Colonic mucosa (tissue), 4 donors: ENCODE measurements around the gene CAMK1. TPM values are rescaled to one million over a fixed set of nuclear protein-coding genes. Genes with fewer than 3 reads are reported as not detected.

ENCODE experiments used
- DNase-seq: peaks from one replicate; pipeline ENCODE4 v3.0.0-alpha.2; 2020
- H3K27ac ChIP-seq: fragments of 200-600 bp; one replicate; pipeline ENCODE4 v1.8.0; 2021
- H3K27me3 ChIP-seq: fragments of 200-600 bp; one replicate; pipeline ENCODE4 v1.8.0; 2021
- H3K36me3 ChIP-seq: fragments of 200-600 bp; one replicate; pipeline ENCODE4 v1.8.0; 2021
- H3K4me1 ChIP-seq: fragments of 200-600 bp; one replicate; pipeline ENCODE4 v1.8.0; 2021; ENCODE audit warnings: mild to moderate bottlenecking
- H3K4me3 ChIP-seq: fragments of 200-600 bp; one replicate; pipeline ENCODE4 v1.8.0; 2021
- H3K9ac ChIP-seq, 2 donors: one replicate each; pipeline ENCODE4 v1.7.0; 2013; ENCODE audit warnings: control low read depth in 2 of 2, low read depth in 2 of 2, low read length in 2 of 2
- H3K9me3 ChIP-seq: fragments of 200-600 bp; one replicate; pipeline ENCODE4 v1.8.0; 2021
- intact Hi-C: fragments of 100-400 bp; cut with DNase I; formaldehyde crosslinking; loops from one replicate; pipeline ENCODE4 v1.14.1; 2022
- total RNA-seq, 2 donors: library from RNA; stranded (reverse); fragmentation: NEBNext Ultra II Directional in 1 of 2; extraction: Animal tissue kit (Norgen Biotek cat#: 25700) in 1 of 2; gene quantifications; one replicate each; pipeline ENCODE4 v1.2.1, GENCODE V29; 2021
- TF ChIP-seq, protein P1 (sequence below): fragments of 200-600 bp; IDR thresholded peaks from one replicate; pipeline ENCODE4 v1.8.0; 2022; ENCODE audit warnings: antibody characterized with exemption, mild to moderate bottlenecking
- donor health status: healthy.
- donor health status: DM: no; HTN: no; CAD: no.
- donor health status: DM: no; HTN: no; CAD: no.

Gene CAMK1
- total RNA-seq, 2 donors from 2014 or later, result 7.8 to 16.5 TPM

DNA sequence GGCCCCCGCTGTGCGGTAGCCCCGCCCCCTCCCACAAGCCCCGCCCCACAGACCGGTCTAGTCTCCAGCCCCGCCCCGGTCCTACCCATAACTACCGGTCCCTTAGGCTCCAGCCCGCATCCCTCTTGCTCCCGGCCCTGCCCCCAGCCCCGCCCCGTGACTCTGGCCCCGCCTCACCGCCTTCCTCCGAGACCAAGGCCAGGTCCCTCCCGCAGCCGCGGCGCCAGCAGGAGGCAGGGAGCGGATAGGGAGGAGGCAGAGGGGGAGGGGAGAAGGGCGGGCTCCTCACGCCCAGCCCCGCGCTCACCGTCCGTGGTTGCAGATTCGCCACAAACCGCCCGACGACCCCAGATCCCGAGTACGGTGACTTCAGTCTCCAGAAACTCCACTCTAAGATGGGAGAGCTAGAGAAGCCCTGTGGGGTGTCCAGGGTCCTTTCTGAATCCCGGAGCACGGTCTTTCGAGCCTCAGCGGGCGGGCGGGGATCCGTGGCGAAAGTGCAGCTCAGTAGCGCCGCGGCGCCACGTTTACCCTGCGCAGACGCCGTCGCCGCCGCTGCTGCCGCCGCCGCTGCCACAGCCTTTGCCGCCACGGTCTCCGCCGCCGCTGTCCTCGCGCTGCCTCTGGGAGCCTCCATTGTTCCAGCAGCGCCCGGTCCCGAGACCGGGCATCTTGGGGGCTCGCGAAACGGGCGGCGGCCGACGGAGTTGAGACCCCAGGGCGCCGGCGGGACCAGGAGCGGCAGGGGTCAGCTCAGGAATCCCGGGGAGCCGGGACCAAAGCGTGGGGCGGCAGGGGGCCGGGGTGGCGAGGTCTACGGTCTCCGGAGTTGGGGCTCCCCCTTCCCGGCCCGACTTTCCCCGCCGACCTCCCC is 38.3 kb downstream of the CAMK1 start, which contains the start of gene BRPF1:
Gene BRPF1, plus strand, starts transcription at position 530 of the 874 bp plus-strand sequence. CDS start 2,406 bp downstream, outside the sequence.
- H3K4me1 ChIP-seq, result peaks cover 17% of the 10 kb centered on the region
- H3K9ac ChIP-seq, result peak within 1 kb of the TSS; percentile 51 to 80
- intact Hi-C loops, result no loop called here
- peak within 1 kb of the TSS; percentile 95 for H3K27ac ChIP-seq
- H3K4me3 ChIP-seq, result peak within 1 kb of the TSS; percentile 100
- TF ChIP-seq, protein P1, sequence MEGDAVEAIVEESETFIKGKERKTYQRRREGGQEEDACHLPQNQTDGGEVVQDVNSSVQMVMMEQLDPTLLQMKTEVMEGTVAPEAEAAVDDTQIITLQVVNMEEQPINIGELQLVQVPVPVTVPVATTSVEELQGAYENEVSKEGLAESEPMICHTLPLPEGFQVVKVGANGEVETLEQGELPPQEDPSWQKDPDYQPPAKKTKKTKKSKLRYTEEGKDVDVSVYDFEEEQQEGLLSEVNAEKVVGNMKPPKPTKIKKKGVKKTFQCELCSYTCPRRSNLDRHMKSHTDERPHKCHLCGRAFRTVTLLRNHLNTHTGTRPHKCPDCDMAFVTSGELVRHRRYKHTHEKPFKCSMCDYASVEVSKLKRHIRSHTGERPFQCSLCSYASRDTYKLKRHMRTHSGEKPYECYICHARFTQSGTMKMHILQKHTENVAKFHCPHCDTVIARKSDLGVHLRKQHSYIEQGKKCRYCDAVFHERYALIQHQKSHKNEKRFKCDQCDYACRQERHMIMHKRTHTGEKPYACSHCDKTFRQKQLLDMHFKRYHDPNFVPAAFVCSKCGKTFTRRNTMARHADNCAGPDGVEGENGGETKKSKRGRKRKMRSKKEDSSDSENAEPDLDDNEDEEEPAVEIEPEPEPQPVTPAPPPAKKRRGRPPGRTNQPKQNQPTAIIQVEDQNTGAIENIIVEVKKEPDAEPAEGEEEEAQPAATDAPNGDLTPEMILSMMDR, result no peak
- DNase-seq, result peak; percentile 100
- H3K27me3 ChIP-seq, result no peaks in the 10 kb centered on the region
- H3K9me3 ChIP-seq, result no peaks in the 10 kb centered on the region
- H3K36me3 ChIP-seq, result no peaks in the 10 kb centered on the region

DNA sequence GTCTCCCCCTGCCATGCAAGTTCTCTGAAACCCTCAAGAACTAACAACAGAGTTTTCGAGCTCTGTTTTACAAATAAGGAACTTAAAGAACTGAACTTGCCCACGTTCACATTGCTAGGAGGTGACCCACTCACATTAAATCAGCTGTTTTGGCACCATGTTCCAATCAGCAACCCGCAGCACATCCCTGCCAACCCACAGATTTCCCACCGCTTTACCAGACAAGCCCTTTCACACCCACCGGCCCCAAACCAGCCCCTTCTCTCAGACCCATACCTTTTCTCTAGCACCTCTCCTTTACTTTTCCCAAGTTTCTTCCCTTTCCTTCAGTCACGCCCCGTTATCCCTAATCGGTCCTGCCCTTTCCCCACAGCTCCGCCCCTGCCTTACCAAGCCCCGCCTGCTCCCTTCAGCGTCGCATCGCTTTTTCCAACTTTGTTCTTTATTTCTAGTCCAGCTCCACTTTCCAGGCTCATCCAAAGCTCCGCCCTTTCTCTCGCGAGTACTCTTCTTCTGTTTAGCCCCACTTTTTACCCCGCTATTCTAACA is 39.0 kb downstream of the CAMK1 start:
- H3K9me3 ChIP-seq, result no peaks in the 10 kb centered on the region
- DNase-seq, result no peak
- TF ChIP-seq, protein P1, result no peak
- H3K36me3 ChIP-seq, result no peaks in the 10 kb centered on the region
- peak overlapping the region; percentile 95 for H3K27ac ChIP-seq
- peaks cover 17% of the 10 kb centered on the region for H3K4me1 ChIP-seq
- peak overlapping the region in 1 of 2 donors; percentile 51 for H3K9ac ChIP-seq
- H3K4me3 ChIP-seq, result peak overlapping the region; percentile 100
- H3K27me3 ChIP-seq, result no peaks in the 10 kb centered on the region
- intact Hi-C loops, result no loop called here

DNA sequence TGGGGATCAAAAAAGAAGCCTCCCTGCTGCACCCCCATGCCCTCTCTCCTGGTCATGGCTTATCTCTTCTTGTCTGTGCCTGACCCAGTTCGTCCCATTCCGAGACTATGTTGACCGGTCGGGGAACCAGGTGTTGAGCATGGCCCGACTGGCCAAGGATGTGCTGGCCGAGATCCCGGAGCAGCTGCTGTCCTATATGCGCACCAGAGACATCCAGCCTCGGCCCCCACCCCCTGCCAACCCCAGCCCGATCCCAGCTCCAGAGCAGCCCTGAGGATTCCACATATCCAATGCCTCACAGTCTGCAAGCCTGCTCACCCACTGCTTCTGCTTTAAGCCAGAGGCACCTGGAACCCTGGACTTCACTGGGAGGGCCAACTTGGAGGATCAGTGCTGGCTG is 40.3 kb downstream of the CAMK1 start:
- Histone ChIP-seq H3K9me3 (no peaks in the 10 kb centered on the region), H3K4me1 (peaks cover 17% of the 10 kb centered on the region), H3K27me3 (no peaks in the 10 kb centered on the region), H3K4me3 (no peak overlapping the region), H3K36me3 (no peaks in the 10 kb centered on the region), H3K27ac (no peak overlapping the region), H3K9ac (no peak overlapping the region)
- DNase-seq, result no peak
- TF ChIP-seq, protein P1, result no peak
- intact Hi-C loops, result no loop called here

DNA sequence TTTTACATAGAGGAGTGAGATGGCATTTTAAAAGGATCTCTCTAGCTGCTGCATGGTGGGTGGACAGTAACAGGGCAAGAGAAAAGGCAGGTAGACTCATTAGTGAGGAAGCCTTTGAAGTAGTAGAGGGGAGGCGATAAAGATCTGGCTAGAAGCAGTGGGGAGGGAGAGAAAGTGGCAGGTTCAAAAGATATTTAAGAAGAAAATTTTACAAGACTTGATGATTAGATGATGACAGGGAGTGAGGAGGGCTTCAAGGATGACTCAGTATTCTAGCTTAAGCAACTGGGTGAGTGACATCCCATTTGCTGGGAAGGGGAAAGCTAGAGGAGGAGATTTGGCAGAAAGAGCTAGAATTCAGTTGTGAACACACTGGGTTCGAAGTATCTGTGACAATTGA is 42.0 kb downstream of the CAMK1 start:
- DNase-seq, result no peak
- H3K9ac ChIP-seq, result no peak overlapping the region
- intact Hi-C loops, result no loop called here
- no peak overlapping the region for H3K4me3 ChIP-seq
- no peaks in the 10 kb centered on the region for H3K36me3 ChIP-seq
- TF ChIP-seq, protein P1, result no peak
- H3K27ac ChIP-seq, result no peak overlapping the region
- no peaks in the 10 kb centered on the region for H3K9me3 ChIP-seq
- peaks cover 10% of the 10 kb centered on the region for H3K4me1 ChIP-seq
- no peaks in the 10 kb centered on the region for H3K27me3 ChIP-seq

DNA sequence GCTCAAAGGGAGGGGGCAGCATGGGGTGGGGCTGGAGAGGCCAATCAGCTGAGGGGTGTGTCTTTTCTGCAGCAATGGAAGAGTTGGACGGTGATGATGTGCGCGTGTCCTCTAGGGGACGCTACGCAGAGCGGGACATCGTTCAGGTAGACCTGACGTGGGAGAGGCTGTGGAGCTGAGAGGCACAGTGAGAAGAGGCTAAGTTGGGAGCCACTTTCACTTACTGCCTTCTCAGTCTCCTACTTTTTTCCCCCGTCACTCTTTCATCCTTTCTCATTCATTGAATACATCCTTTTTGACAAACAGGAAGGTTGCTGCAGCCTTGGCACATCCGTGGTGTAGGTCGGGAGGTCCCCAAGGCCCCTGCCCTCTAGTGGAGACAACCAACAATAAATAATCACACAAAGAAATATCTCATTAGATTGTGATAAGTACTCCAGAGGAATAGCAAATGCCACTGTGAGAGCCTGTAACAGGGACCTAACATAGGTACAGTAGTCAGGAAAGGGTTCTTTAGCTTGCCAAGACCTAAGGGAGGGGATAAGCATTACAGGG is 42.6 kb downstream of the CAMK1 start:
- no peak for DNase-seq
- Histone ChIP-seq H3K9me3 (no peaks in the 10 kb centered on the region), H3K4me1 (peaks cover 4% of the 10 kb centered on the region), H3K4me3 (no peak overlapping the region), H3K9ac (no peak overlapping the region), H3K27me3 (no peaks in the 10 kb centered on the region), H3K27ac (no peak overlapping the region), H3K36me3 (no peaks in the 10 kb centered on the region)
- TF ChIP-seq, protein P1, result peak; percentile 17
- intact Hi-C loops, result no loop called here
